Myocyte (in vitro differentiated cells): ENCODE measurements around the gene CSAD. TPM values are rescaled to one million over a fixed set of nuclear protein-coding genes. Genes with fewer than 3 reads are reported as not detected.
"Not testable (repeated sequence)": the region's sequence is repeated elsewhere in the genome, so short reads cannot be mapped to it uniquely, and the experiment has no call there.

Source experiments
- DNase-seq: peaks from one replicate; pipeline ENCODE4 v3.0.0-alpha.2; 2012; ENCODE audit warnings: low read depth
- total RNA-seq: library from RNA; depleted of rRNA; stranded (reverse); fragments of >200 nt; gene quantifications from 2 replicates; pipeline ENCODE4 v1.2.3, GENCODE V29; 2014

The CSAD gene
- total RNA-seq, 1 donor from 2014 or later, result 5.6 TPM

DNA sequence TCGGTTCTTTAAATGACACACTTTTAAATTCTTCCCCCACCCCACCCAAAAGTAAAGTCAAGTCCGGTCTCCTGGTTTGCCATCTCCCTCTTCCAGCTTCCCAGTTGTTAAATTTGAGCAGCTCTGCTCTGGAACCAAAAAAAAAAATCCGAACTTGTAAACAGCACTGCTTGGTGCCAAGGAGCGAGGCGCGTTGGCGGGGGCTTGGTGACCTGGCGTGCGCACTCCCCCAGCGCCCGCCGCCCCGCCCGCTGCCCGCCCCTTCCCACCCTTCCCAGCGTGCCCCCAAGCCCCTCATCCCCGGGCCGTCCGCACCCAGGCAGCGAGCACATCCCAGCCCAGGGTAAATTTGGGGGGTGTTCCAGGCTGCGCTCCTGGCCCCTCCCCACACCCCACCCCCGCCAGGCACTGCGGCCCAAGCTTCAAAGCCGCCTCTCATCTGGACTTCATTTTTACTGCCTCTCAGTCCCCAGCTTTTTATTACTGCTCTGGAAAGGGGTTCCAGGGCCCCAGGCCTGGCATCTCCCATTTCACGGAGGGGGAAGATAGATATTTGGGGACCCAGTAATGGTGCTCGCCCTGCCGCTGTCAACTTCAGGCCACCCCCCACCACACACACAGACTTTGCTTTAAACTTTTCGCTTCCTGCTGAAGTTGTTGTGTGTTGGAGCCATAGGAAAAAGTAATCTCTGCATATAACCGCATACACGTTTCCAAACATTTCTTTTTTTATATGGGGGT, 38.0 kb upstream of the CSAD start:
- no peak for DNase-seq

DNA sequence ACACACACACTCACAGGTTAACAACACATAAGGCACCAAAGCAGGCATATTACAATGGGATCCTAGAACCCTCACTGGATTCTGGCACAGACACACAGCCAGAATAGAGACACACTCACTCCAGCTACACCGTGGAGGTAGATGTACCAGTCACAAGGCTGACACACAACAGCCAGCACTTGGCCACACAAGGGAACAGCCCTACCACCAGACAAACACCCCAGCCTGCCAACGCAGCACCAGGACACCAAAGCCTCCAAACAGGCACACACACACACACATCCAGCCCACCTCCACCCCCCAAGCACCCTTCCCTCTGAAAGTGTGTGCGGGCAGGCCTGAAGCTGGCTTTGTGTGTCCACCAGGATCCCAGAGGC, 37.2 kb upstream of the CSAD start:
- no peak for DNase-seq

DNA sequence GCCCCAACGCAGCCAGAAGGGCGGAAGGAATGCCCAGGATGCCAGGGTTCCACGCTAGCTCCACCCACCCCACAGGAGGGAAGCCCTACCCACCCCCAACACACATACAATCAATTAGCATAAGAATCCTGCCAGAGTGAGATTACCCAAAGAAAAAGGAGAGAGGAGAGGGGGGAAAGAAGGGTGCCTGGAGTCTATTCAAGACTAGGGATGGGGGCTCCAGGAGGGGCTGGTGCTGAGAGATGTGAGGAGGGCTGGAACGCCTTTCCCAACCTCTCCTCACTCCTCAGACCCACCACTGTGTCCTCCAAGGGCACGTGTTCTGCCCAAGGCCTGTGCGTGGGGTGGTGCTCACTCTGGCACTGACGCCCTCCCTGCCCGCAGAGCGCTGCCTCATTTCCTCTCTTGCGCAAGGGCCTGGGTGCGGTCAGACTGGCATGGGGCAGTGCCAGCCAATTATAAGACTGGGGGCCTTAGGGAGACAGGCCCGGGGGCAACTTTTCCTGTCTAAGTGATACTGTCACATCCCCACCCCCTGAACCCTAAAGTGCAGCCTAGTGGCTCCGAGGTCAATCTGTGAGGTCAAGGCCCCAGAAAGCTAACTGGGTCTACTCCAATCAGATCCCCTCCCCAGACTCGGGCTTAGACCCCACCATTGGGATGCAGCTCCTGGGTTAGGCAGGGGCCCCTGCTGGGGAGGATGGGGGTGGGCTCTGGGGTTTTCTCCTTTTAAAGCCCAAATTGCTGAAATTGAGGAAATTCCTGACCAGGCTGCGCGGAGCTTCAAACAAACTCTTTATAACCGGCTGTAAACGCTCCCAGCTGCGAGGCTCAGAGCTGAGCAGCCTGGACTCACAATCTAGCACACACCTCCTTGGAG, 36.6 kb upstream of the CSAD start:
- no peak for DNase-seq

DNA sequence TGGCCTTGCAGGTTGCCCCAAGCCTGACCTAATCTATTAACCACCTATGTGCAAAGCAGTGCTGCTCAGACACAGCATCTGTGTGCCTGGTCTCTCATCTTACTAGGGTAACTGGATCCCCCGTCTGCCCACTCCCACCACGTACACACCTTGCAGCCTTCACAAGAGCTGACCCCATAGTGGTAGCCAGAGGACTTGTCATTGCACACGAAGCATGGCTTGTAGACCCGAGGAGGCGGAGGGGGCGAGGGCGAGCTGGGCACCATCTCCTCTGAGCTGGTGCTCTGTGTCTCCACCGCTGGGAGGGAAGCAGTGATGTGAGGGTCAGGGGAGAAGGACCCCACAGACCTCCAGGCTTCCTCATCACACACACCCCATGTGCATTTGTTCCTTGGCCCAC, 34.8 kb upstream of the CSAD start:
- no peak for DNase-seq

DNA sequence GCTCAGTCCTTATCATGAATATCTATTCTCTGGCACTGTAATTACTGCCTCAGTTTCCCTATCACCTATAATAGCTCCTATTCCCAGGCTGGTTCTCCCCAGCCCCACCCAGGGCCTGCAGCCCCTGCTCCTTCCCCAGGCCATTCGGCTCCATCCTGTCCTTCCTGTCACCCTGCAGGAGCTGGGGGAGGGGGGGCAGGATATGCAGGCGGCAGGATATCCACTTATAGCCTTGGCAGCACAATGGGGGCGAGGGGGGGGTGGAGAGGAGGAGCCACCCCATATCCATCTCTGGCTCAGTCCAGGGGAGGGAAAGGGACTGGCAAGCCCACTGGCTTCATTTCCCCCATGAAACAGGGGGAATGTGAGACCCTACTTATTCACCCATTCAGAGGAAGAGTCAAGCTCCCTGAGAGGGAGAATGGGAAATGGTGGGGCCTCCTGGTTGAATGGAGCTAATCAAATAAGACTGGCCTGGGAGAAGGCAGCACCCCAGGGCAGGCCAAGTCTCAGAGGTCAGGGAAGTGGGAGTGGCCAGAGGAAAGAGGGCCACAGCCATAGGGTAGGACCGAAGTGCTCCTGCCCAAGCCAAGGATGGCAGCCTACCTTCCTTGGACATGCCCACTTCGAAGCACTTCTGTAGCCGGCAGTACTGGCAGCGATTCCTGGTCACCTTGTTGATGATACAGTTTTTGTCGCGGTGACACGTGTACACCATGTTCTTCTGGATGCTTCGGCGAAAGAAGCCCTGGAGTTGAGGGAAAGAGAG, 34.1 kb upstream of the CSAD start:
- no peak for DNase-seq

DNA sequence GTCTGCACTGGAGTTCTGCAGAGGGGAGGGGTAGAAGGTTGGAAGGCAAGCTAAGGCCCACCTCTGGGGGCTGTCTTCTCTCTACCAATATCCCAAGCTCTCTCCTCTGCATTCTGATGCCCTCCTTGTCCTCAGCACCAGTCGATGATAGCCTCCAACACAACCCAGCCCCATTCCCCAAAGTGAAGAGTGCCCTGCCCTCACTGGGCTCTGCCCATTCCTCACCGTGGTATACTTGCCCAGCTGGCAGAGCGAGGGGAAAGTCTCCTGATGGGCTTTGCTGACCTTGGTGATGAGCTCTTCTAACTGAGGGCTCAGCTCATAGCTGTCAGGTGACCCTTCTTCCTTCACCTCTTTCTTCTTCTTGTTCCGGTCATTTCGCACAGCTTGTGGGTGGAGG, 33.5 kb upstream of the CSAD start:
- no peak for DNase-seq

DNA sequence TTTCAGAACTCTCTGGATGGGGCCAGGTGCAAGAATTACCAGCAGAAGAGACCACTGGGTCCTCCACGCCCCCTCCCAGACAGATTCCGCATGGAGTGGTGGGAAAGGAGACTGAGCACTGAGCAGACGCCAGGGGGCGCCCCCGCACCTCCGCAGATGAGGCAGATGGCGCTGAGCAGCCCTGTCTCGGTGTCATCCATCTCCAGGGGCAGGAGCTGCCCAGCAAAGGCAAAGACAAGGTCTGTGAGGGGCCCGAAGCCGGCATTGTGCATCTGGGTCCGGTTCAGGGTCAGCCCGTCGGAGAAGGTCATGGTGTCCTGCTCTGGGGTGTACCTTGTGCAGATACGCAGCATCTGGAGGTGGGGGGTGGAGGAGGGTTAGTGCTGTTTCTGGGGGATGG, 32.6 kb upstream of the CSAD start:
- peak; percentile 75 for DNase-seq

DNA sequence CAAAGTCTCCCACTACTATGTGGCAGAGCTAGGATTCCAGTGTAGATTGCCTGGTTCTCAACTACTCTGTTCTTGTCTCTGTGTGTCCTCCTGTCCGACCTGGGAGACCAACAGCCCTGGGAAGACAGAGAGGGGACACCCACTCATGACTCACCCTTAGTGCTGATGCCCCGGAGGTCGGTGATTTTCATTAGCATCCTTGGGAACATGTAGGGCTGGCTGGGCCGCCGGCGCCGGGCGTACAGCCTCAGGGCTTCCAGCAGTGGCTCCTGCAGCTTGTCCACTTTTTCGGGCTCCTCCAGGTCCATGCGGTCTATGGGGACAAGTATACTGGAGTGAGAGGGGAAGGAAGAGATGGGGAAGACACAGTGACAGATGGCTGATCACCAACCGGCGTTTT, 32.2 kb upstream of the CSAD start:
- DNase-seq, result no peak

DNA sequence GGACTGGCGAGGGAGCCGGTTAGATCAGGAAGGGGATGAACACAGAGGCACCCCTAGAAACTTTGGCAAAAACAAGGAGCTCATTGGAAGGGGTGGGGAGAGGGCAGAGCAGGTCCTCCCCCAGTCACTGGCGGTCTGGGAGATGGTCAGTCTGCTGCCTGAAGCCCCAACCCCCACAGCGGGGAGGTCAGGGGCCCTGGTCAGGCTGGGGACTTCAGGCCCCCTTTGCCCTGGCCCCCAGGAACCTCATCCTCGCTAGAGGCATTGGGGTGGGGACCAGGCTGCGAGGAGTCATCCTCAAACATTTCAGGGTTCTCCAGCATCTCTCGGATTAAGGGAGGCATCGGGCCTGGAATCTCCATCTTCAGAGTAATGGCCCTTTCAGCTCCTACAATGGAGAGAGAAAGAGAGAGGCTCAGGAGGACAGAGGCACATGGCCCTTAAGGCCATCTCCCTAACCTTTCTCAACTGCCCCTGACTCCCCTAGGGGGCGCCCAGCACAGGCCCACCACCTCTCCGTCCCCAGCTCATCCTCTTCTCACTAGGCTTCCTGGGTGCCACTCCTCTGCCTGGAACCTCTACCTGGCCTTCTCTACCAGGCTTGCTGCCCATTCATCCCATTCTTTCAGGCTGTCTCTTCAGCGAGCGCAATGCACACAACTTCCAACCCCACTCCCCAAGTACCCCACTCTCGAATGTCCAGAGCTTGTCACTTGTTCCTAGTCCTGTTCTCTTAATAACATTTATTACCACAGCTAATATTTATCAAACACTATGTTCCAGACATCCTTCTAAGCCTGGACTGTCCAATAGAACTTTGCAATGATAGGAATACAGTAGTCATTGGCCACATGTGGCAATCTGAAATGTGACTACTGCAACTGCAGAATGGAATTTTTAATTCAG, 31.0 kb upstream of the CSAD start:
- DNase-seq, result no peak

DNA sequence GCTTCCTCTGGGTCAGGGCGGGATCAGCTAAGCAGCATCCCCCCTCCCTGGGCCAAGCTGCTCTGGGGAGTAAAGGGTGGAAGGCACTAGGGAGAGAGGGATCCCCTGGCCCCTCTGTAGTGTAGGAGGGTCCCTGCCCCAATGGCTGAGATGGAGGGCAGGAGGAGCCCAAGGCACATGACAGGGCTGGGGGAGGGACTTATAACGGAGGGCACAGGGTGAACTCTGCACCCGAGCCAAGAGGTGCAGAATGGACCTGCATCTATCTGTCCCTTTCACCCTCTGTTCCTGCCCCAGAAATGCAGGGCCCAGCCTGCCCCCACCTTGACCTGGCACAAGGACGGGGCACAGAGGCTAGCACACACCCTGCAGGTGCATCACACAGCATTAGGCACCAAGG, 30.1 kb upstream of the CSAD start:
- DNase-seq, result no peak

DNA sequence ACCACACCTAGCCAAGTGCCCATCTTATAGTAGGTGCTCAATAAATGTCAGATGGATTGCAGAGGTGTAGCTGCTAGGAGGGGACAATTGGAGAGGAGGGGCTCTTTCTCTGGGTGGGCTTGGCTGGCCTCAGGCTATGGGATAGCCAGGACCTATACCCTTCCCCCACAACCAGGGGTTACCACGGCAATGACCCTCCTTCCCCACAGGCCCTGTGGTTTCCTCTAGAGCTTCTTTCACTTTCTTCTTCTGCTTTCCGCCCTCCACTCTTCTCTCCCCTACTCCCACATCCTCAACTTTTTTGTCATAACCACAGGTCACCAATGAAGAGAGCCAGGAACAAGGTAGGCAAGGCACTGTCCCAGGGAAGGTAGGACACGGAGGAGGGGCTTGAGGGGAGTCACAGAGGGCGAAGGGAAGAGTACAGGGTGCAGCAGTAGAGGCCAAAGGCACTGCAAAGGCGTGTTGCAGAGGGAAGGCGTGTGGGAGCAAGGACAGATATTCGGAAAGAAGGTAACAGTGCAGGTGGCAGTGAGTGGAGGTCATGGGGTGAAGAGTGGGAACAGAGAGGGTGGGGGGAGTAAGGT, 28.2 kb upstream of the CSAD start:
- DNase-seq, result no peak

DNA sequence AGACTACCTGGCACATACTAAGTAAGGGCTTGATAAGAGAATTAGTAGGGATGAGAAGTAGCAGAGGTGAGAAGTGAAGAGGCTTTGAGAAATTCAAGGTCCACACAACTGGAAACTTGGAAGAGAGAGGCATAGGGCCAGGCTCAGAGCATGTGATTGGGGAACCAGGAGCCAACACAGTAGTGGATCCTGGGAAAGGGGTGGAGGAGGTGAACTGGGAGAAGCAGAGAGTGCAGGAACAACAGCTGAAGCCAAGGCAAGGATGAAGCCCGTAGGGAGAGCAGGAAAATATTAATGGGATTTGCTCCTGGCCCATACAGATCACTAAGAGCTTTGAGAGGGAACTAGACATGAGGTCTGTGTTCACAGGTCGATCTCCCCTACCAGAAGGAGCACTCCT, 27.7 kb upstream of the CSAD start:
- DNase-seq, result no peak

DNA sequence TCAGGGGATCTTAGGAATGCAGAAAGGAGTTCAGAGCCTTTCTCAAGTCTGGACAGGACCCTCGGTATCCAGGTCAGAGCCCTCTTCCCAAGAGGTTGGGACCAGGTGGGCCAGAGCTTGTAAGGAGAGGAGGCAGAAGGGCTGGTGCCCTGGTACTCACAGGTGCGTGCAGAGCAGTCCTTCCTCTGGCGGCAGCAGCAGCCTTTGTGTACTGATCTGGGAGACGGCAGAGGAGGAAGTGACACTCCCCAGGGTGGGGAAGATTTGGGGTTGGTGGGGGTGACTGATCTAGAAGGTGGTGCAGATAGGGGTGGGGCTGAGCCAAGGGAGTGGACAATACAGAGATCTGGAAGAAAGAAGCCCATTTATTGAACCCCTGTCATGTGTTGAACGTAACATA, 26.3 kb upstream of the CSAD start, which contains the start of gene ITGB7:
ITGB7 (minus strand) TSS at position 210 of the 400 bp plus-strand sequence. CDS start 6,808 bp downstream, outside the sequence.
- no peak for DNase-seq

DNA sequence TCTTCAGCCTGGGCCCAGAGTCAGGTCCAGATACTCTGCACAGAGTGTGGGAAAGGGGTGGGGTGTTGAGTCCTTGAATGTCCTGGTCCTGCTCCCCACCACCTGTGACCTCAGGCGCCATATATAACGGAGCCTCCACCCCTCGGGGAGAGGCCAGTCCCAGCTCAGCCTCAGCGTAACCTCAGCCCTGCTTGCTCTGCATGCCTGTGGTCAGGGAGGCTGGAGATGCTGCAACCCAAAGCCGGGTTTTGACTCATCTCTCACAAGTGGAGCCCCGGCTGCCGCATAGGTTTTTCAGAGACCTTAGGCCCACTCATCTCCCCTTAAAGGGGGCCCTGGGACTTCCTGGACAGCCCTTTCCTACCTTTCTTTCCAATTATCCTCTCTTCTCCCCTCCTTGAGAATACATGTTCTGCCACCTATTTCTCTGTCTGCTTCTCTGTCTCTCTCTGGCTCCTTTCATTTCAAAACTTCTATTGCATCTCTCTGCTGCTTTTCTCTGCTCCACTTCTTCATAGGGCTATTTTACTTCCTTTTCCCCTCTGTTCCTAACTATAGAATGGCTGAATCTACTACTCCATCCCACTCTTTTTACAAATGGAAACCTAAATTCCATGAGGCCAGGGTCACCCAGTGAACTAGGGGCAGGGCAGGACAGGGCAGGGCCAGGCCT, 25.2 kb upstream of the CSAD start:
- peak; percentile 96 for DNase-seq

DNA sequence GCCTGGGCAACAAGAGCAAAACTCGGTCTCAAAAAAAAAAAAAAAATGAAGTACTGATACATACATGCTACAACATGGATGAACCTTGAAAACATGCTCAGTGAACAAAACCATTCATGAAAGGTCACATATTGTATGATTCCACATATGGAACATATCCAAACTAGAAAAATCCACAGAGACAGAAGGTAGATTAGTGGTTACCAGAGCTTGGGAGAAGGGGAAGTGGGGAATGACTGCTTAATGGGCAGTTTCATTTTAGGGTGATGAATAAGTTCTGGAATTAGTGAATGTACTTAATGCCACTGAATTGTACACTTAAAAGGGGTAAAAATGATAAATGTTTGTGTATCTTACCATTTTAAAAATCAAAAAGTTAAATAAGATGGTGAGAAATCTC, 23.6 kb upstream of the CSAD start:
- DNase-seq, result no peak

DNA sequence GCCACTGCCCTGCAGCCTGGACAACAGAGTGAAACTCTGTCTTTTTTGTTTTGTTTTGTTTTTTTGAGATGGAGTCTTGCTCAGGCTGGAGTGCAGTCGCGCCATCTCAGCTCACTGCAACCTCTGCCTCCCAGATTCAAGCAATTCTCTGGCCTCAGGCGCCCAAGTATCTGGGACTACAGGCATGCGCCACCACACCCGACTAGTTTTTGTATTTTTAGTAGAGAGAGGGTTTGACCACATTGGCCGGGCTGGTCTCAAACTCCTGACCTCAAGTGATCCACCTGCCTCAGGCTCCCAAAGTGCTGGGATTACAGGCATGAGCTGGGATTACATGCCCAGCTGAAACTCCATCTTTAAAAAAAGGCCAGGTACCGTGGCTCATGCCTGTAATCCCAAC, 21.6 kb upstream of the CSAD start:
- not testable (repeated sequence) for DNase-seq

DNA sequence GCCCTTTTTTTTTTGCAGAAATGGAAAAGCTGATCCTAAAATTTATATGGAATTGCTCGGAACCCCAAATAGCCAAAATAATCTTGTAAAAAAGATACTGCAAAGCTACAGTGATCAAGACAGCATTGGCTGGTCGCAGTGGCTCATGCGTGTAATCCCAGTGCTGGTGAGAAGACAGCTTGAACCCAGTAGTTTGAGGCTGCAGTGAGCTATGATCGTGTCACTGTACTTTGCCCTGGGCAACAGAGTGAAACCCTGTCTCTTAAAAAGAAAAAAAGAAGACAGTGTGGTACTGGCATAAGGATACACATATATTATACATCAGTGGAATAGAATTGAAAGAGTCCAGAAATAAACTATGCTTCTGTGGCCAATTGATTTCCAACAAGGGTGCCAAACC, 20.9 kb upstream of the CSAD start:
- no peak for DNase-seq

DNA sequence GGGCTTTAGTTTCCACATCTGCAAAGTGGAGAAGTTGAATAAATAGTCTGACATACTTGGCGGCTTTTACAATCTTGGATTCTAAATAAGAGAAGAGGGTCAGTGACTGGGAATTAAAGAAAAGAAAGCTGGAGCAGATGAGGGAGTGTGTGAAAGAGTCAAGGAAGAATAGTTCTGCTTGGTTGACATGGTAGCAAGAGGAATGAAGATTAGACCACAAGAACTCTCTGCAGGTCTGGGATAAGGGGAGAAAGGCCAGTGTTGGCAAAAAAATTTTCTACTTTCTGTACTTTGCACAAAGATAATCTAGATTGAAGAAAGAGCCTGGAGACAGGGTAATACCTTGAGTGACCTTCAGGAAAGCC, 20.4 kb upstream of the CSAD start:
- DNase-seq, result no peak

DNA sequence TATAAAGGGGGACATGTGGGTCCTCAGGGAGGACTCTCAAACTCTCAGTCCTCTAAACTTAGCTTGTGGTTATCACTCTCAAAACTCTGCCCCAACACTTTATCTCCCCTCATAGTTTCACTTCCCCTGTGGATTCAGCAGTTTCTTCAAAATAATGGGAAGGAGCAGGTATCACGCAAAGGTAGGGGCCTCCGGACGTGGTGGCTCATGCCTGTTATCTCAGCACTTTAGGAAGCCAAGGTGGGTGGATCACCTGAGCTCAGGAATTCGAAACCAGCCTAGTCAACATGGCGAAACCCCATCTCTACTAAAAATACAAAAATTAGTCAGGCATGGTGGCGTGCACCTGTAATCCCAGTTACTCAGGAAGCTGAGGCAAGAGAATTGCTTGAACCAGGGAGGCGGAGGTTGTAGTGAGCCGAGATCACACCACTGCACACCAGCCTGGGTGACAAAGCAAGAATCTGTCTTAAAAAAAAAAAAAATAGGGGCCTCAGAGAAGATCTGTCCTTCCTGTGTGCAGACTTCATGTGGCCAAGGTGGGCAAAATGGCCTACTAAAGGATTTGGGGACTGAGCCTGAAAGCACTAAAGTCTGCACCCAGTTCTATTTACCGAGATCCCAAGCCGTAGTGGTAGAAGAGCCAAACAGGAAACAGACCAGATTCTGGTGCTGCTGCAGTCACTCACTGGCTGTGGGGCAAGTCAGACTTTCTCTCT, 19.9 kb upstream of the CSAD start:
- DNase-seq, result no peak
